NCI-H226 (cell line): ENCODE data around the gene MIB2.
"Not testable (repeated sequence)": the region's sequence is repeated elsewhere in the genome, so short reads cannot be mapped to it uniquely, and the experiment has no call there.

ENCODE experiments used
- DNase-seq: peaks from one replicate; pipeline ENCODE4 v3.0.0-alpha.2; 2015

MIB2 gene

GRCh38 chr1:1658583-1659549 is 43.6 kb downstream of the MIB2 start, which contains the start of gene CDK11B:
Gene CDK11B, minus strand, starts transcription at chr1:1659004. Its CDS starts 1,519 bp downstream, at chr1:1657485.
- DNase-seq, result peak; percentile 99

- not testable (repeated sequence) for DNase-seq
These were observed 47.1 kb downstream of the MIB2 start for GRCh38 chr1:1662392-1662791.

- DNase-seq, result not testable (repeated sequence)
These were observed 47.7 kb downstream of the MIB2 start for GRCh38 chr1:1662830-1663560.

GRCh38 chr1:1664318-1664717 is 49.0 kb downstream of the MIB2 start:
- not testable (repeated sequence) for DNase-seq

GRCh38 chr1:1664941-1665814 is 49.9 kb downstream of the MIB2 start:
- DNase-seq, result no peak

- DNase-seq, result no peak
These were observed 50.5 kb downstream of the MIB2 start for GRCh38 chr1:1665815-1666251.

- DNase-seq, result no peak
These were observed 51.2 kb downstream of the MIB2 start for GRCh38 chr1:1666526-1666925.

GRCh38 chr1:1669468-1670440 is 54.5 kb downstream of the MIB2 start:
- DNase-seq, result no peak

- DNase-seq, result no peak
These were observed 55.6 kb downstream of the MIB2 start for GRCh38 chr1:1670866-1671265.

GRCh38 chr1:1671365-1672119 is 56.2 kb downstream of the MIB2 start:
- DNase-seq, result no peak

GRCh38 chr1:1672181-1672965 is 57.1 kb downstream of the MIB2 start:
- DNase-seq, result no peak

GRCh38 chr1:1674806-1675205 is 59.5 kb downstream of the MIB2 start:
- not testable (repeated sequence) for DNase-seq

GRCh38 chr1:1675218-1675617 is 59.9 kb downstream of the MIB2 start:
- not testable (repeated sequence) for DNase-seq

- not testable (repeated sequence) for DNase-seq
These were observed 60.8 kb downstream of the MIB2 start for GRCh38 chr1:1676087-1676486.

- no peak for DNase-seq
These were observed 62.6 kb downstream of the MIB2 start for GRCh38 chr1:1677718-1678580.

- DNase-seq, result no peak
These were observed 63.5 kb downstream of the MIB2 start for GRCh38 chr1:1678581-1679380.
